Karpas-422 (cell line): Measurements from ENCODE around the gene IL16. TPM values are rescaled to one million over a fixed set of nuclear protein-coding genes. Genes with fewer than 3 reads are reported as not detected.

Experiments used
- DNase-seq: peaks from one replicate; pipeline ENCODE4 v3.0.0-alpha.2; 2015
- H2AFZ ChIP-seq: fragments of 200-600 bp; sonication (generic); 2 replicates; pipeline ENCODE4 v1.6.1; 2014; ENCODE audit warnings: antibody characterized with exemption, low read length, mixed read lengths
- H3K27ac ChIP-seq: fragments of 200-600 bp; sonication (generic); 2 replicates; pipeline ENCODE4 v1.5.1; 2014; ENCODE audit warnings: mild to moderate bottlenecking, low read length, moderate library complexity
- H3K27me3 ChIP-seq: fragments of 200-600 bp; sonication (generic); 2 replicates; pipeline ENCODE4 v1.6.1; 2014; ENCODE audit warnings: low read length, mixed read lengths
- H3K36me3 ChIP-seq: fragments of 200-600 bp; sonication (generic); 2 replicates; pipeline ENCODE4 v1.6.1; 2014; ENCODE audit warnings: low read length, mixed read lengths; ENCODE audit not compliant: insufficient read depth
- H3K4me1 ChIP-seq: fragments of 200-600 bp; sonication (generic); 2 replicates; pipeline ENCODE4 v1.6.1; 2014; ENCODE audit warnings: mild to moderate bottlenecking, low read length, mixed read lengths
- H3K4me2 ChIP-seq: fragments of 200-600 bp; sonication (generic); 2 replicates; pipeline ENCODE4 v1.6.1; 2014; ENCODE audit warnings: low read length, low read depth, mild to moderate bottlenecking; ENCODE audit not compliant: poor library complexity, severe bottlenecking
- H3K4me3 ChIP-seq: fragments of 200-600 bp; sonication (generic); 2 replicates; pipeline ENCODE4 v1.5.1; 2014; ENCODE audit warnings: mild to moderate bottlenecking, antibody characterized with exemption, low read length, mixed read lengths
- H3K79me2 ChIP-seq: fragments of 200-600 bp; sonication (generic); 2 replicates; pipeline ENCODE4 v1.6.1; 2014; ENCODE audit warnings: mild to moderate bottlenecking, low read length, mixed read lengths
- H3K9ac ChIP-seq: fragments of 200-600 bp; sonication (generic); 2 replicates; pipeline ENCODE4 v1.6.0; 2014; ENCODE audit warnings: low read length
- H3K9me2 ChIP-seq: fragments of 200-600 bp; sonication (generic), shearing (Covaris generic); replicated peaks from 2 replicates; pipeline ENCODE4 v1.6.0; 2014; ENCODE audit warnings: mild to moderate bottlenecking, low read length, moderate library complexity; ENCODE audit not compliant: insufficient read depth
- H3K9me3 ChIP-seq: fragments of 300-700, 200-600 bp; sonication (generic); 2 replicates; pipeline ENCODE4 v1.6.1; 2014; ENCODE audit warnings: low read length, mixed read lengths
- H4K20me1 ChIP-seq: fragments of 200-600 bp; sonication (generic); 2 replicates; pipeline ENCODE4 v1.6.1; 2014; ENCODE audit warnings: mild to moderate bottlenecking, antibody characterized with exemption, low read length, low read depth; ENCODE audit not compliant: insufficient read depth
- total RNA-seq: library from RNA; depleted of rRNA; stranded (reverse); fragments of >200 nt; shearing (Covaris generic); gene quantifications from 2 replicates; pipeline ENCODE4 v1.2.3, GENCODE V29; 2014; ENCODE audit warnings: low replicate concordance

Gene IL16
- total RNA-seq, 1 experiment from 2014 or later: 3.3 TPM

DNA sequence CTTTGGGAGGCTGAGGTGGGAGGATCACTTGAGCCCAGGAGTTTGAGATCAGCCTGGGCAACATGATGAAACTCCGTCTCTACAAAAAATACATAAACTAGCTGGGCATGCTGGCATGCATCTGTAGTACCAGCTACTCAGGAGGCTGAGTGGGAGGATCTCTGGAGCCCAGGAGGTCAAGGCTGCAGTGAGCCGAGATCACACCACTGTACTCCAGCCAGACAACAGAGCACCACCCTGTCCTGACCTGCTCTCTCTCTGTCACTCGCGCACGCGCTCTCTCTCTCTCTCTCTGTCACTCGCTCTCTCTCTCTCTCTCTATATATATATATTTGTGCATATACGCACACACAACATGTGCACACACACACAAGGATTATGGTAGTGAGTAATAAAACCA lies 61.8 kb downstream of the IL16 start:
- H3K9me3 ChIP-seq: no peaks in the 10 kb centered on the region
- no peaks in the 10 kb centered on the region for H3K27me3 ChIP-seq
- no peak overlapping the region for H3K4me2 ChIP-seq
- no peak overlapping the region for H3K27ac ChIP-seq
- H3K36me3 ChIP-seq: no peaks in the 10 kb centered on the region
- H2AFZ ChIP-seq: no peak overlapping the region
- H3K4me1 ChIP-seq: no peaks in the 10 kb centered on the region
- H3K79me2 ChIP-seq: no peaks in the 10 kb centered on the region
- H3K9me2 ChIP-seq: no peaks in the 10 kb centered on the region
- H4K20me1 ChIP-seq: no peaks in the 10 kb centered on the region
- no peak overlapping the region for H3K4me3 ChIP-seq
- no peak for DNase-seq
- H3K9ac ChIP-seq: no peak overlapping the region

DNA sequence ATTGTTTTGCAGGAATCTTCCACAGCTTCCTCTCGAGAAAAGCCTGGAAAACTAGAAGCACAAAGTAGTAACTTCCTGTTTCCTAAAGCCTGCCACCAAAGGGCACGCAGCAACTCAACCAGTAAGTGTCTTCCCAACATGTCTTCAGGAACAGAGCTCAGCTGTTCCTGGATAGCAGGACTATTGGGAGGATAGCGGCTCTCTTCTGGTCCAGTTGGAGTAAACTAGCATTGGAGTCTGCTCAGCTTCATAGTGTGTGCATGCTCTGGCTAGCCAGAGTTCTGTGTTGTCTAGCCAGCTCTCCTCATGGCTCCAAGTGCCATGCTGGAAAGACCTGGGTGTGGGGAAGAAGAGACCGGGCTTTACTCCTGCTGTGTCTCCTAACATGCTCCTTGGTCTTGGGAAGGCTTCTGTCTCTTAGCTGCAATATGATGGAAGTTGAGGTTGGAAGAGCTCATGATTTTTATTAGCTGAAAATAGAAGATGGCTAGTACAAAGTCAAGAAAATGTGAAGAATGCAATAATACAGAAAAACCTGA lies 63.1 kb downstream of the IL16 start:
- no peaks in the 10 kb centered on the region for H3K36me3 ChIP-seq
- no peak for DNase-seq
- no peaks in the 10 kb centered on the region for H3K9me2 ChIP-seq
- H3K4me1 ChIP-seq: no peaks in the 10 kb centered on the region
- H4K20me1 ChIP-seq: no peaks in the 10 kb centered on the region
- no peaks in the 10 kb centered on the region for H3K9me3 ChIP-seq
- no peak overlapping the region for H3K9ac ChIP-seq
- H3K4me3 ChIP-seq: no peak overlapping the region
- H3K27ac ChIP-seq: no peak overlapping the region
- H3K27me3 ChIP-seq: no peaks in the 10 kb centered on the region
- H3K4me2 ChIP-seq: no peak overlapping the region
- no peak overlapping the region for H2AFZ ChIP-seq
- no peaks in the 10 kb centered on the region for H3K79me2 ChIP-seq

DNA sequence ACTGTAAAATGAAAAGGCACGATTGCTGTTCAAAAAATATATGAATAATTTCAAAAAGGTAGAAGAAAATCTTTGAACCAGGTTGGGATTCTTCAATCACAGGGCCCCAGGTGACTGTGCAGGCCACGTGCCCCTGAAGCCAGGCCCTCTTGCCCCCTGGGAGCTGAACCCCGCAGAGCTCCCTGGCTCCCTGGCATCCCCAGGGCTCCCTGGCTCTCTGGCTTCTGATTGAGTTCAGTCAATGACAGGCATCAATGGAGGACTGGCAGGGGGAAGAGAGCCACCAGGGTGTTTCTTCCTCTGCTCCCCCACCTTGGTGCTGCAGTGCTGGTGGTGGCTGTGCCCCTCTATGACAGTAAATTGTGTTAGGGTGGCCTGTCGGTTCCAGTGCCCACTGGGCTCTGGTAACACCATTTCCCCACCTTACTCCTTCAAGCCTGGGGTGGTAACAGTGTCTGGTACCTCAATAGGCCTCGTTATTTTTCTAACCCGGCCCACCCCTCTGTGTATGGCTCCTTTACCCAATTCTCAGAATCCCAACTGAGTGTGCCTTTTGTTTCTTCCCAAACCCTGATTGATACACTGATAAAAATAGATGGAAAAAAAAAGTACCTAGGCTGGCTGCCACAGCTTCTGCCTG lies 64.6 kb downstream of the IL16 start:
- H3K4me3 ChIP-seq: no peak overlapping the region
- H3K9me3 ChIP-seq: no peaks in the 10 kb centered on the region
- H2AFZ ChIP-seq: no peak overlapping the region
- H3K4me1 ChIP-seq: peaks cover 10% of the 10 kb centered on the region
- H3K9me2 ChIP-seq: no peaks in the 10 kb centered on the region
- H3K9ac ChIP-seq: no peak overlapping the region
- no peaks in the 10 kb centered on the region for H3K36me3 ChIP-seq
- H3K27ac ChIP-seq: no peak overlapping the region
- DNase-seq: no peak
- H4K20me1 ChIP-seq: no peaks in the 10 kb centered on the region
- no peaks in the 10 kb centered on the region for H3K27me3 ChIP-seq
- no peaks in the 10 kb centered on the region for H3K79me2 ChIP-seq
- no peak overlapping the region for H3K4me2 ChIP-seq

DNA sequence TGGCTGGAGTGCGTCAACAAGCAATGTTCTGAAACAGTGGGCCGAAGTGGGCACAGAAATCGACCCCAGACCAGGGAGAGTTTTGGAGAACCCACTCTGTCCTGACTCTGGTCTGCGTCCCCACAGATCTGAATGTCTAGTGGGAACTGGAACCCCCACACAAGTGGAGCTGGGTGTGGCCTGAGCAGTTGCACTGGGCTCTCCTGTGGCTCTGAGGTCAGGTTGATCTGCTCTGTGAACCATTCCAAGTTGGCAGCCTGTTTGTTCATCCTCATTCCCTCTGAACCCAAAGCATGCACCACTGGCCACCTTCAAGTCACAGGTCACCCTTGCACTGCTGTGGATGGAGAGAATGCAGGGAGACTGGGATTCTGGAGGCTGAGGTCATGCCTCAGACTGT lies 66.8 kb downstream of the IL16 start:
- H4K20me1 ChIP-seq: no peaks in the 10 kb centered on the region
- H3K9me3 ChIP-seq: no peaks in the 10 kb centered on the region
- no peak for DNase-seq
- no peaks in the 10 kb centered on the region for H3K79me2 ChIP-seq
- no peaks in the 10 kb centered on the region for H3K36me3 ChIP-seq
- no peak overlapping the region for H2AFZ ChIP-seq
- H3K4me1 ChIP-seq: peaks cover 10% of the 10 kb centered on the region
- no peak overlapping the region for H3K4me3 ChIP-seq
- H3K9ac ChIP-seq: no peak overlapping the region
- H3K27me3 ChIP-seq: no peaks in the 10 kb centered on the region
- no peak overlapping the region for H3K4me2 ChIP-seq
- no peaks in the 10 kb centered on the region for H3K9me2 ChIP-seq
- no peak overlapping the region for H3K27ac ChIP-seq

DNA sequence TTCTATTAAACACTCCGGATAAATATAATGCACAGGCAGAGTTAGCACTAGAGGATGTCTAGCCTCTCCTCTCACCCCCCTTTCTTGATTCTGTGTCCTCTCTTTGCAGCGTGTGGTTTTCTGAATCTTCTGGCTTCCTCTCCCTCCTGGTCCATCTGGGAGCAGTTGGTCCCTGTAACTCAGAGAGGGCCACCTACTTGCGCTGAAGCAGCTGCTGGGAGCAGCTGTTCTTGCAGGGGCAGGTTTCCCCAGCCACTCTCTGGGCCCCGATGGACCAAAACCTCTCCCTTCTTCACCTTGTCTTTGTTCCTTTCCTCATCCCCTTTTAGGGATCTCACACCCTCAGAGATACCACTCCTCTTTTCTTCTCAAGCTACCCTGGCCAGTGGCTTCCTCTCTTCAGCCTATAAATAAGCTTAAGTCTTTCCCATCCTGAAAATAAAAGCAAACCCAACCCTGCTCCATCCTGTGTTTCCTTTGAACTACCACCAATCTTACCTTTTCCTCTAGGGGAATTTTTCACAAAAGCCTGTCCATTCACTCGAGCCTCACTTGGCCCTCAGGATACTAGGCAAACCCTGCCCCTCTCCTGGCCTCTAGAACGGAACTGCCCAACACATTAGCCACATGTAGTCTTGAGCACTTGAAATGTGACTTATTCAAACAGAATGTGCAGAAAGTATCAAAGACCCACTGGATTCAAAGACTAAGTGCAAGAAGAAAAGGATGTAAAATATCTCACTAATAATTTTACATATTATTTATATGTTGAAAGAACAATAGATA lies 67.6 kb downstream of the IL16 start:
- Histone ChIP-seq H3K27ac (no peak overlapping the region), H3K27me3 (no peaks in the 10 kb centered on the region), H3K4me2 (no peak overlapping the region), H3K79me2 (no peaks in the 10 kb centered on the region), H4K20me1 (no peaks in the 10 kb centered on the region), H2AFZ (no peak overlapping the region), H3K36me3 (no peaks in the 10 kb centered on the region), H3K9ac (no peak overlapping the region), H3K9me2 (no peaks in the 10 kb centered on the region), H3K4me3 (no peak overlapping the region), H3K4me1 (peaks cover 10% of the 10 kb centered on the region), H3K9me3 (no peaks in the 10 kb centered on the region)
- no peak for DNase-seq

DNA sequence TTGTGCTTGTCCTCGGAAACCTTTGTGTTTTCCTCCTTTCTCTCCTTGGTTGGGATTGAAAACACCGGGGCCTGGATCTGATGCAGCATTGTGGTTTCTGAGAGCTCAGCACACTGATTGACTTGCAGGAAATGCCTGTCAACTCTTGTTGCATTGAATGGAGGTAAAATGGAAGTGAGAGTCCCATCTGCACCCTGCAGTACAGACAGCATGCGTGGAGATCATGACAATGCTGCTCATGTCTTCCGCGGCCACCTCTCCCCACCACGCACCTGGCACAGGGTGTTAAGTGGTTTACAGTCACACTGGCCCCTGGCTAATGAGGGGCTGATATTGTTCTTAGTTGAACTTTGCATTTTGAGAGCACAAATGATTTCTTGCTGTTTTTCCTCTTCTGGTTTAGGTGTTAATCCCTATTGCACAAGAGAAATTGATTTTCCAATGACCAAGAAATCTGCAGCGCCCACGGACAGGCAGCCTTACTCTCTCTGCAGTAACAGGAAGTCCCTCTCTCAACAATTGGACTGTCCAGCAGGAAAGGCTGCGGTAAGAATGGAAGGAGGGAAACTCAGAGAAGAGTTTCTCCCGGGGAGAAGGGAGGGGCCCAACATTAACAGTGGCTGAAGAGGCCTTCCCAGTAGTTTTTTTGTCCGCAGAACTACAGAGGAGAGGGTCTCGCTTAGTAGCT lies 68.7 kb downstream of the IL16 start:
- H3K27ac ChIP-seq: no peak overlapping the region
- DNase-seq: no peak
- no peaks in the 10 kb centered on the region for H3K27me3 ChIP-seq
- no peaks in the 10 kb centered on the region for H3K9me3 ChIP-seq
- H3K4me2 ChIP-seq: peak overlapping the region; percentile 32
- no peak overlapping the region; the same call in 1 of the 2 replicates for H3K4me3 ChIP-seq
- no peaks in the 10 kb centered on the region for H3K9me2 ChIP-seq
- no peak overlapping the region for H3K9ac ChIP-seq
- no peaks in the 10 kb centered on the region for H3K79me2 ChIP-seq
- H3K36me3 ChIP-seq: no peaks in the 10 kb centered on the region
- H4K20me1 ChIP-seq: no peaks in the 10 kb centered on the region
- H3K4me1 ChIP-seq: peaks cover 10% of the 10 kb centered on the region
- peak overlapping the region; percentile 62; the same call in 1 of the 2 replicates for H2AFZ ChIP-seq

DNA sequence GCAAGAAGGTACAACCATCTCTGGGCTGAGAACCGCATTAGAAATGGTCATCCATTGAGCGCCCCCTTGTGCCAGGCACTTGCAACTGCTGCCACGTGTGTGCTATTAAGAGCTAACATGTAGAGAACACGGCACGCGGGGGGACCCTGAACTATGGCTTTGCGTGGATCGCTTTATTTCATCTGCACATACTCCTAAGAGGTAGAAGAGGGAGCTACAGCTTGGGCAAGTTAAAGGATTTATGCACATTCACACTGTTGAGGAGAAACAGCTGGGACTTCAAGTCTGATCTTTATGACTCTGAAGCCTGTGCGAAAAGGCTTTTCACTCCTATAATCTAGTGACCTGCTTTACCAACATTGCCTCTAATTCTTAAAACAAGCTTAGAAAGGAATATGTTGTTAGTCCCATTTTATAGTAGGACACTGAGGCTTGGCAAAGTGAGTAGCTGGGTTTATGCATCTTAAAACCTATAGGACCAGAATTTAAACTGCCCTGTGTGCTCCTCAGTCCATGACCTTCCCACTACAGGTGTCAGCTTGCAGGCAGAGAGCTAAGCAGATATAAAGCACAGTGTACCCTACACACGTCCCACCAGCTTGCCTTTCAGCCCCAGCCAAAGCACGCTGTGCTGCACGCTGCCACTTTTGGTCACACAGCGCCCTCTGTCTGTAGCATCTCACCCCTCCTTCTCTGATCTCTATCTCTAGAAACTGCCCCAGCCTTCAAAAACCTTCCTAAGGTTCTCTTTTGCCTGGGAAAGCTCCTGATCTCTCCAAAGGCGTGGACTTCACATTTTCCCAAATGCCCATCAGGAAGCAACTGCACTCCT lies 69.5 kb downstream of the IL16 start:
- Histone ChIP-seq H3K9ac (peak overlapping the region; percentile 24; the same call in 1 of the 2 replicates), H3K27me3 (no peaks in the 10 kb centered on the region), H3K4me1 (peaks cover 10% of the 10 kb centered on the region), H3K79me2 (no peaks in the 10 kb centered on the region), H3K9me3 (no peaks in the 10 kb centered on the region), H2AFZ (peak overlapping the region; percentile 62), H3K4me2 (peak overlapping the region; percentile 32), H3K4me3 (no peak overlapping the region; the same call in 1 of the 2 replicates), H4K20me1 (no peaks in the 10 kb centered on the region), H3K9me2 (no peaks in the 10 kb centered on the region), H3K36me3 (no peaks in the 10 kb centered on the region), H3K27ac (no peak overlapping the region)
- DNase-seq: peak; percentile 93
